Ovary (tissue), 3 donors: ENCODE measurements around the gene DPP7.

Experiments
- CTCF ChIP-seq, 3 donors: fragments of 450-650 bp in 2 of 3; fragments of 200-600 bp in 1 of 3; IDR thresholded peaks; one replicate each; pipeline versions ENCODE4 v1.5.1 to v1.8.0; 2016 to 2022; ENCODE audit warnings: antibody characterized with exemption in 3 of 3, mild to moderate bottlenecking in 1 of 3
- POLR2A ChIP-seq: fragments of 450-650 bp; IDR thresholded peaks from one replicate; pipeline ENCODE4 v1.6.1; 2017; ENCODE audit warnings: antibody characterized with exemption, mild to moderate bottlenecking, moderate library complexity
- donor health status: DM: no; HTN: no; CAD: no.

DNA sequence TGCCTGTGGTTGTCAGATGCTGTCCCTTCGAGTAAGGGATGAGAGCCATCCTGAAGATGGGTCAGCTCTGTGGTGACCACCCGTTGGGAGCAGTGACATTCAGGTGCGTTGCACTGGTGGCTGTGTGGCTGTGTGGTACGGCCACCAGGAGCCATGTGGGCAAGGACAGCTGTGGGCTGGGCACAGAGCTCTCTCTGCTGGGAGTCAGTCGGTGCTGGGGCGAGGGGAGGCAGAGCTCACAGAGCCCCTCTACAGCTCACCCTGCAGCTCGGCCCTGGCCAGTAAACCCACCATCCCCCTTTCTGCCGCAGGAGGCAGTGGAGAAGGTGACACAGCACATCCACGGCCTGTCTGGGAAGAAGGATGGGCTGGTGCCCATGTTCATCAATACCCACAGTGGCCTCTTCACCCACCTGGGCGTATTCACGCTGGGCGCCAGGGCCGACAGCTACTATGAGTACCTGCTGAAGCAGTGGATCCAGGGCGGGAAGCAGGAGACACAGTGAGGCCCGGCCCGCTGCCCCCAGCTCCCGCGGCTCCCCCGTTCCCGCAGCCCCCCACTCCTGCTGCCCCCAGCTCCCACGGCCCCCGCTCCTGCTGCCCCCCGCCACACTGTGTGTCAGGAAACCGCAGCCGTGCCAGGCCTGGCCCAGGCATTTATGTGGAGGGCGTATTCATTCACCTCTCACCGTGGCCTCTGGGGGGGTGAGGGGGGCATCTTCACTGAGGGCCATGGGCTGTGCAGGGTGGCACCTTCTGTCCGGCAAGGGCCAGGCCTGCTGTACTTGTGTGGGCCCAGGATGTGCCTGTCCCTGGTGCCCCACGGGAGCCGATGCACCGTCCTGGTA lies 8.5 kb downstream of the DPP7 start:
- TF ChIP-seq CTCF (IDR thresholded peaks at IDR 0.05) (no peak), POLR2A (no peak)
